ENCODE data around the gene FGF11. TPM values are rescaled to one million over a fixed set of nuclear protein-coding genes. Genes with fewer than 3 reads are reported as not detected.

The FGF11 gene
- total and polyA plus RNA-seq, 2 of the 13 experiments (the other 11 are each of a cell fraction or from before 2014, with no cell fraction given), result 0.20 to 7.6 TPM

DNA sequence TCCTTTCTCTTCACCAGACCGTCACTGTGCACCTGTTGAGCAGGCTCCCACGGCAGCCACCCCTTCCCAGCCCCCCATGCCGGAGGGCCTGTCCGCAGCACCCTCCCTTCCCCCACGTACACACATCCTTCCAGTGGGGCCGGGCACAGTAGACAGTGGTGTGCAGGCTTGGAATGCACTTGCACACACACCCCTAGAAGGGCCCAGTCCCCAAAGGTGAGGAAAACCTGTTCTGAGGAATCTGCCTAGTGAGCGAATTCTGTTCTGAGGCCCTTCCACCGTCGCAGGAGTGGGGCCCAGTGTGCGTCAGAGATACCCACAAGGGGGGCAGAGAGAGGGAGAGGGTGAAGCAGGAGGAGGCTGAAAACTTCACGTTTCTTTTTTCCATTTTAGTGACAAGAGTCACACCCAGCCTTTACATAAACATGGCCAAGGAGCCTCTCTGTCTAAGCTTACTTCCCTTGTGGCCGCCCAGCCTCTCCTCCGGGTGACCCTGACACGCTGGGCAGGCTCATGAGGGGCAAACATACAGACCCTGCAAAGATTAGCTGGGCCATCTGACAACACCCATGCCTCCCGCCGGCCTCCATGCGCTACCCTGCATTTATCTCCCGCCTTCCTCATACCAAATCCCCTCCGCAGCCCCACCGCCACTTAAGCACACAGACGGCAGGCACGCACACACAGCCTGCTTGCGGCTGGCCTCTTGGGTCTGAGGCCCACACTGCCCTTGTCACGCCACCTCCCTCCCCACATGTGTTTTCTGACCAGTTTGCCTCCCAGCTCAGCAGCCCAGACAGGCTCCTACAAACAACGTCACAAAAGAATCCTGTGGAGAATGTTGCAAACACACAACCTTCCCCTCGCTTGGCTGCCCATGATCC lies 38.3 kb downstream of the FGF11 start (continued):
- TF ChIP-seq, protein P1, sequence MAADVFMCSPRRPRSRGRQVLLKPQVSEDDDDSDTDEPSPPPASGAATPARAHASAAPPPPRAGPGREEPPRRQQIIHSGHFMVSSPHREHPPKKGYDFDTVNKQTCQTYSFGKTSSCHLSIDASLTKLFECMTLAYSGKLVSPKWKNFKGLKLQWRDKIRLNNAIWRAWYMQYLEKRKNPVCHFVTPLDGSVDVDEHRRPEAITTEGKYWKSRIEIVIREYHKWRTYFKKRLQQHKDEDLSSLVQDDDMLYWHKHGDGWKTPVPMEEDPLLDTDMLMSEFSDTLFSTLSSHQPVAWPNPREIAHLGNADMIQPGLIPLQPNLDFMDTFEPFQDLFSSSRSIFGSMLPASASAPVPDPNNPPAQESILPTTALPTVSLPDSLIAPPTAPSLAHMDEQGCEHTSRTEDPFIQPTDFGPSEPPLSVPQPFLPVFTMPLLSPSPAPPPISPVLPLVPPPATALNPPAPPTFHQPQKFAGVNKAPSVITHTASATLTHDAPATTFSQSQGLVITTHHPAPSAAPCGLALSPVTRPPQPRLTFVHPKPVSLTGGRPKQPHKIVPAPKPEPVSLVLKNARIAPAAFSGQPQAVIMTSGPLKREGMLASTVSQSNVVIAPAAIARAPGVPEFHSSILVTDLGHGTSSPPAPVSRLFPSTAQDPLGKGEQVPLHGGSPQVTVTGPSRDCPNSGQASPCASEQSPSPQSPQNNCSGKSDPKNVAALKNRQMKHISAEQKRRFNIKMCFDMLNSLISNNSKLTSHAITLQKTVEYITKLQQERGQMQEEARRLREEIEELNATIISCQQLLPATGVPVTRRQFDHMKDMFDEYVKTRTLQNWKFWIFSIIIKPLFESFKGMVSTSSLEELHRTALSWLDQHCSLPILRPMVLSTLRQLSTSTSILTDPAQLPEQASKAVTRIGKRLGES (CRISPR knock-in tag; IDR thresholded peaks at IDR 0.05; ENCODE audit: borderline replicate concordance), result no peak
- TF ChIP-seq PCBP1 (IDR thresholded peaks at IDR 0.05; ENCODE audit: borderline replicate concordance, low read depth, low read length) (no peak), MXI1 (IDR thresholded peaks at IDR 0.05; ENCODE audit: borderline replicate concordance, low read depth, low read length) (peak; percentile 39; the same call in 1 of the 3 replicates), ZBTB38 (CRISPR knock-in tag; IDR thresholded peaks at IDR 0.05) (peak; percentile 41; the same call in 1 of the 2 replicates), RAD51 (IDR thresholded peaks at IDR 0.05; ENCODE audit: borderline replicate concordance) (no peak), SOX5 (CRISPR knock-in tag; IDR thresholded peaks at IDR 0.05; ENCODE audit: borderline replicate concordance) (no peak), ZNF382 (CRISPR knock-in tag; IDR thresholded peaks at IDR 0.05; ENCODE audit: borderline replicate concordance) (no peak), SIN3A (IDR thresholded peaks at IDR 0.05; ENCODE audit: borderline replicate concordance, low read depth, low read length) (peak; percentile 32; the same call in 1 of the 2 replicates), RELA (CRISPR knock-in tag; IDR thresholded peaks at IDR 0.05) (no peak), EZH2 (conservative IDR thresholded peaks at IDR 0.05; ENCODE audit: low read depth, low read length) (no peak), HOXA9 (CRISPR knock-in tag; IDR thresholded peaks at IDR 0.05; ENCODE audit: borderline replicate concordance) (no peak), ZSCAN29 (CRISPR knock-in tag; conservative IDR thresholded peaks at IDR 0.05) (no peak), ZNF558 (CRISPR knock-in tag; IDR thresholded peaks at IDR 0.05; ENCODE audit: borderline replicate concordance) (no peak), SAP130 (CRISPR knock-in tag; IDR thresholded peaks at IDR 0.05; ENCODE audit: low read depth) (peak; percentile 57), CREB1 (IDR thresholded peaks at IDR 0.05) (no peak), CREB1 (CRISPR knock-in tag; IDR thresholded peaks at IDR 0.05) (no peak), ZNF546 (CRISPR knock-in tag; conservative IDR thresholded peaks at IDR 0.05) (no peak), ZNF607 (CRISPR knock-in tag; IDR thresholded peaks at IDR 0.05; ENCODE audit: borderline replicate concordance) (no peak), ZMYM4 (CRISPR knock-in tag; IDR thresholded peaks at IDR 0.05) (no peak), KMT2A (CRISPR knock-in tag; IDR thresholded peaks at IDR 0.05) (0 out of 2 replicates have a peak, but pooled peaks have one; percentile 4)
- TF ChIP-seq, protein P2, sequence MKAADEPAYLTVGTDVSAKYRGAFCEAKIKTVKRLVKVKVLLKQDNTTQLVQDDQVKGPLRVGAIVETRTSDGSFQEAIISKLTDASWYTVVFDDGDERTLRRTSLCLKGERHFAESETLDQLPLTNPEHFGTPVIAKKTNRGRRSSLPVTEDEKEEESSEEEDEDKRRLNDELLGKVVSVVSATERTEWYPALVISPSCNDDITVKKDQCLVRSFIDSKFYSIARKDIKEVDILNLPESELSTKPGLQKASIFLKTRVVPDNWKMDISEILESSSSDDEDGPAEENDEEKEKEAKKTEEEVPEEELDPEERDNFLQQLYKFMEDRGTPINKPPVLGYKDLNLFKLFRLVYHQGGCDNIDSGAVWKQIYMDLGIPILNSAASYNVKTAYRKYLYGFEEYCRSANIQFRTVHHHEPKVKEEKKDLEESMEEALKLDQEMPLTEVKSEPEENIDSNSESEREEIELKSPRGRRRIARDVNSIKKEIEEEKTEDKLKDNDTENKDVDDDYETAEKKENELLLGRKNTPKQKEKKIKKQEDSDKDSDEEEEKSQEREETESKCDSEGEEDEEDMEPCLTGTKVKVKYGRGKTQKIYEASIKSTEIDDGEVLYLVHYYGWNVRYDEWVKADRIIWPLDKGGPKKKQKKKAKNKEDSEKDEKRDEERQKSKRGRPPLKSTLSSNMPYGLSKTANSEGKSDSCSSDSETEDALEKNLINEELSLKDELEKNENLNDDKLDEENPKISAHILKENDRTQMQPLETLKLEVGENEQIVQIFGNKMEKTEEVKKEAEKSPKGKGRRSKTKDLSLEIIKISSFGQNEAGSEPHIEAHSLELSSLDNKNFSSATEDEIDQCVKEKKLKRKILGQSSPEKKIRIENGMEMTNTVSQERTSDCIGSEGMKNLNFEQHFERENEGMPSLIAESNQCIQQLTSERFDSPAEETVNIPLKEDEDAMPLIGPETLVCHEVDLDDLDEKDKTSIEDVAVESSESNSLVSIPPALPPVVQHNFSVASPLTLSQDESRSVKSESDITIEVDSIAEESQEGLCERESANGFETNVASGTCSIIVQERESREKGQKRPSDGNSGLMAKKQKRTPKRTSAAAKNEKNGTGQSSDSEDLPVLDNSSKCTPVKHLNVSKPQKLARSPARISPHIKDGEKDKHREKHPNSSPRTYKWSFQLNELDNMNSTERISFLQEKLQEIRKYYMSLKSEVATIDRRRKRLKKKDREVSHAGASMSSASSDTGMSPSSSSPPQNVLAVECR (CRISPR knock-in tag; IDR thresholded peaks at IDR 0.05; ENCODE audit: borderline replicate concordance), result peak; percentile 38; the same call in 1 of the 2 replicates
- TF ChIP-seq, protein P3, sequence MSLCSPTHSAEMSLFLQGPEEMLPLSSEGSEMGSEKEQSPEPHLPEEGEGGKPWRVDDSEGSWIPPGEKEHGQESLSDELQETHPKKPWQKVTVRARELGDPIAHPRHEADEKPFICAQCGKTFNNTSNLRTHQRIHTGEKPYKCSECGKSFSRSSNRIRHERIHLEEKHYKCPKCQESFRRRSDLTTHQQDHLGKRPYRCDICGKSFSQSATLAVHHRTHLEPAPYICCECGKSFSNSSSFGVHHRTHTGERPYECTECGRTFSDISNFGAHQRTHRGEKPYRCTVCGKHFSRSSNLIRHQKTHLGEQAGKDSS (CRISPR knock-in tag; IDR thresholded peaks at IDR 0.05; ENCODE audit: borderline replicate concordance, low read depth), result 0 out of 2 replicates have a peak, but pooled peaks have one; percentile 40

All from HepG2 (cell line).